ENCODE results near the gene CCDC197.

CCDC197 gene

GRCh38 chr14:94009767-94010166 is 12.7 kb downstream of the CCDC197 start:
- ChIA-PET POLR2A (no interaction called here), CTCF (no interaction called here)
- no peak for TF ChIP-seq SUZ12 (IDR thresholded peaks at IDR 0.05)
- TF ChIP-seq L3MBTL2 (conservative IDR thresholded peaks at IDR 0.05) = no peak
- TF ChIP-seq FOXK2 (IDR thresholded peaks at IDR 0.05) = no peak
- TF ChIP-seq SP1 (IDR thresholded peaks at IDR 0.05) = no peak
- no peak for TF ChIP-seq LEF1 (IDR thresholded peaks at IDR 0.05; ENCODE audit: borderline replicate concordance)
- TF ChIP-seq NFRKB (IDR thresholded peaks at IDR 0.05) = no peak
- no peak for TF ChIP-seq PKNOX1 (IDR thresholded peaks at IDR 0.05)
- TF ChIP-seq ZNF384 (IDR thresholded peaks at IDR 0.05) = no peak
- no peak for TF ChIP-seq TARDBP (IDR thresholded peaks at IDR 0.05)
- DNase-seq (ENCODE audit: extremely low spot score) = no peak

- ChIA-PET CTCF (no interaction called here), POLR2A (no interaction called here)
- DNase-seq (ENCODE audit: extremely low spot score) = no peak
- TF ChIP-seq ZNF384 (IDR thresholded peaks at IDR 0.05) (no peak), ELF4 (IDR thresholded peaks at IDR 0.05) (no peak), TARDBP (IDR thresholded peaks at IDR 0.05) (no peak), BHLHE40 (IDR thresholded peaks at IDR 0.05; ENCODE audit: borderline replicate concordance) (no peak), HDGF (IDR thresholded peaks at IDR 0.05; ENCODE audit: borderline replicate concordance) (no peak), NFRKB (IDR thresholded peaks at IDR 0.05) (no peak), L3MBTL2 (conservative IDR thresholded peaks at IDR 0.05) (no peak), PKNOX1 (IDR thresholded peaks at IDR 0.05) (no peak), SP1 (IDR thresholded peaks at IDR 0.05) (no peak), FOXK2 (IDR thresholded peaks at IDR 0.05) (no peak), LEF1 (IDR thresholded peaks at IDR 0.05; ENCODE audit: borderline replicate concordance) (no peak), FOXM1 (IDR thresholded peaks at IDR 0.05; ENCODE audit: borderline replicate concordance) (no peak), CTBP1 (IDR thresholded peaks at IDR 0.05; ENCODE audit: borderline replicate concordance) (no peak), SUZ12 (IDR thresholded peaks at IDR 0.05) (no peak), ARNT (IDR thresholded peaks at IDR 0.05) (no peak), FOXA1 (IDR thresholded peaks at IDR 0.05) (no peak)
Observed at GRCh38 chr14:94010625-94011024, 13.5 kb downstream of the CCDC197 start.

- no peak for TF ChIP-seq SUZ12 (IDR thresholded peaks at IDR 0.05)
- no peak for TF ChIP-seq FOXA1 (IDR thresholded peaks at IDR 0.05)
- no peak for TF ChIP-seq CTBP1 (IDR thresholded peaks at IDR 0.05; ENCODE audit: borderline replicate concordance)
- no peak for TF ChIP-seq BHLHE40 (IDR thresholded peaks at IDR 0.05; ENCODE audit: borderline replicate concordance)
- no peak for TF ChIP-seq LEF1 (IDR thresholded peaks at IDR 0.05; ENCODE audit: borderline replicate concordance)
- no peak for DNase-seq (ENCODE audit: extremely low spot score)
- CTCF ChIA-PET = interaction anchor here (0.6 to 1.0 kb wide), 2 partner anchors 72 to 125 kb away, joined by 3 read pairs; no protein-coding TSS in a partner anchor
- POLR2A ChIA-PET = no interaction called here
Observed at GRCh38 chr14:94011795-94012194, 14.7 kb downstream of the CCDC197 start.

GRCh38 chr14:94014382-94014781 is 17.3 kb downstream of the CCDC197 start:
- ChIA-PET POLR2A (no interaction called here), CTCF (interaction anchor here (1.3 to 1.6 kb wide), 2 partner anchors 10 to 12 kb away, joined by 3 to 6 read pairs; partner anchors contain the start of gene OTUB2)
- TF ChIP-seq FOXK2 (IDR thresholded peaks at IDR 0.05) (no peak), ARNT (IDR thresholded peaks at IDR 0.05) (no peak), PKNOX1 (IDR thresholded peaks at IDR 0.05) (no peak), CTBP1 (IDR thresholded peaks at IDR 0.05; ENCODE audit: borderline replicate concordance) (no peak), NFRKB (IDR thresholded peaks at IDR 0.05) (no peak), TARDBP (IDR thresholded peaks at IDR 0.05) (no peak), SP1 (IDR thresholded peaks at IDR 0.05) (no peak), LEF1 (IDR thresholded peaks at IDR 0.05; ENCODE audit: borderline replicate concordance) (no peak), L3MBTL2 (conservative IDR thresholded peaks at IDR 0.05) (no peak), ELF4 (IDR thresholded peaks at IDR 0.05) (no peak), FOXA1 (IDR thresholded peaks at IDR 0.05) (no peak), ZNF384 (IDR thresholded peaks at IDR 0.05) (no peak), BHLHE40 (IDR thresholded peaks at IDR 0.05; ENCODE audit: borderline replicate concordance) (no peak), FOXM1 (IDR thresholded peaks at IDR 0.05; ENCODE audit: borderline replicate concordance) (no peak), SUZ12 (IDR thresholded peaks at IDR 0.05) (no peak), HDGF (IDR thresholded peaks at IDR 0.05; ENCODE audit: borderline replicate concordance) (no peak)
- DNase-seq (ENCODE audit: extremely low spot score) = no peak

- TF ChIP-seq FOXM1 (IDR thresholded peaks at IDR 0.05; ENCODE audit: borderline replicate concordance) (no peak), HDGF (IDR thresholded peaks at IDR 0.05; ENCODE audit: borderline replicate concordance) (no peak), FOXK2 (IDR thresholded peaks at IDR 0.05) (no peak), SUZ12 (IDR thresholded peaks at IDR 0.05) (no peak), ELF4 (IDR thresholded peaks at IDR 0.05) (no peak), PKNOX1 (IDR thresholded peaks at IDR 0.05) (no peak), BHLHE40 (IDR thresholded peaks at IDR 0.05; ENCODE audit: borderline replicate concordance) (no peak), NFRKB (IDR thresholded peaks at IDR 0.05) (no peak), L3MBTL2 (conservative IDR thresholded peaks at IDR 0.05) (no peak), TARDBP (IDR thresholded peaks at IDR 0.05) (no peak), CTBP1 (IDR thresholded peaks at IDR 0.05; ENCODE audit: borderline replicate concordance) (no peak)
- ChIA-PET POLR2A (no interaction called here), CTCF (no interaction called here)
- DNase-seq (ENCODE audit: extremely low spot score) = no peak
Observed at GRCh38 chr14:94015223-94015622, 18.1 kb downstream of the CCDC197 start.

All from HEK293T (cell line).